DMS 273 (cell line): Measurements from ENCODE around the gene OR6C4.
A peak's percentile ranks its signal among the peaks of the same experiment; 100 is the strongest.
"Not testable (repeated sequence)": the region's sequence is repeated elsewhere in the genome, so short reads cannot be mapped to it uniquely, and the experiment has no call there.

Experiments
- DNase-seq: peaks from one replicate; lab custom pipeline; 2025; ENCODE audit not compliant: unreplicated experiment; lab: John Stamatoyannopoulos, UW

Gene OR6C4

GRCh38 chr12:55549302-55549701 lies at the start of gene OR6C4:
TSS of gene OR6C4 (plus strand) at chr12:55549602. CDS start at chr12:55551227, 1,625 bp downstream.
- no peak for DNase-seq

GRCh38 chr12:55499810-55500252 lies 49.6 kb upstream of the OR6C4 start:
- DNase-seq, result no peak

- no peak for DNase-seq
Observed at GRCh38 chr12:55501601-55502000, 47.8 kb upstream of the OR6C4 start.

GRCh38 chr12:55515696-55516095 lies 33.7 kb upstream of the OR6C4 start:
- DNase-seq, result peak; percentile 0

GRCh38 chr12:55516391-55516790 lies 33.0 kb upstream of the OR6C4 start:
- DNase-seq, result no peak

- not testable (repeated sequence) for DNase-seq
Observed at GRCh38 chr12:55548235-55548634, 1.2 kb upstream of the OR6C4 start.

GRCh38 chr12:55548756-55549155 lies 646 bp upstream of the OR6C4 start:
- DNase-seq, result no peak

GRCh38 chr12:55554296-55554695 lies 4.9 kb downstream of the OR6C4 start:
- no peak for DNase-seq

- not testable (repeated sequence) for DNase-seq
Observed at GRCh38 chr12:55570060-55570459, 20.7 kb downstream of the OR6C4 start.

GRCh38 chr12:55570689-55571088 lies 21.3 kb downstream of the OR6C4 start:
- not testable (repeated sequence) for DNase-seq

GRCh38 chr12:55572168-55572567 lies 22.8 kb downstream of the OR6C4 start, which contains the start of gene OR2AP1:
TSS of gene OR2AP1 (plus strand) at chr12:55572468. CDS start at chr12:55574415, 1,947 bp downstream.
- no peak for DNase-seq

GRCh38 chr12:55582066-55582465 lies 32.7 kb downstream of the OR6C4 start:
- no peak for DNase-seq

- no peak for DNase-seq
Observed at GRCh38 chr12:55585817-55586216, 36.4 kb downstream of the OR6C4 start.

- not testable (repeated sequence) for DNase-seq
Observed at GRCh38 chr12:55590152-55590551, 40.8 kb downstream of the OR6C4 start.
